GM20000 (cell line): ENCODE data around the gene MCF2L2.

Experiments
- DNase-seq: peaks from one replicate; pipeline ENCODE4 v3.0.0; 2012; ENCODE audit warnings: low spot score
- TF ChIP-seq, protein P1 (sequence below): IDR thresholded peaks from 2 replicates; pipeline ENCODE4 v1.5.1; 2012; ENCODE audit warnings: mild to moderate bottlenecking, control low read depth; ENCODE audit errors: extremely low read depth, missing control alignments

Gene MCF2L2

DNA sequence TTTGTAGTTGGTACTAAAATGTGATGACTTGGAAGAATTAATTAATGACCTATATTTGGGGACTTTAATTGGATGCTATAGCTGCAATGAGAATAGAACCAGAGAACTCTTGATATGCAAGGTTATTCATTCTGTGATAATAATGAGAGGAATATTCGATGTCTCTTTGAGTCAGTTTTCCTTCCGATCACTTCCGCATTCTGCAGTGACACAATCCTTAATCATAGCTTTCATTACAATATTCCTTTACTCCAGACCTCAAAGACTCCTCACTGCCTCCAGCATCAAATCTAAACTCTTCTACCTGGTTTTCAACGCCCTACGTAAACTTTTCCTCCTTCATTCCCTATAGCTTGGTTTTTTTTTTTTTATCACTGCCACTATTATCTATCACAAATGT is 153.8 kb downstream of the MCF2L2 start:
- TF ChIP-seq, protein P1, sequence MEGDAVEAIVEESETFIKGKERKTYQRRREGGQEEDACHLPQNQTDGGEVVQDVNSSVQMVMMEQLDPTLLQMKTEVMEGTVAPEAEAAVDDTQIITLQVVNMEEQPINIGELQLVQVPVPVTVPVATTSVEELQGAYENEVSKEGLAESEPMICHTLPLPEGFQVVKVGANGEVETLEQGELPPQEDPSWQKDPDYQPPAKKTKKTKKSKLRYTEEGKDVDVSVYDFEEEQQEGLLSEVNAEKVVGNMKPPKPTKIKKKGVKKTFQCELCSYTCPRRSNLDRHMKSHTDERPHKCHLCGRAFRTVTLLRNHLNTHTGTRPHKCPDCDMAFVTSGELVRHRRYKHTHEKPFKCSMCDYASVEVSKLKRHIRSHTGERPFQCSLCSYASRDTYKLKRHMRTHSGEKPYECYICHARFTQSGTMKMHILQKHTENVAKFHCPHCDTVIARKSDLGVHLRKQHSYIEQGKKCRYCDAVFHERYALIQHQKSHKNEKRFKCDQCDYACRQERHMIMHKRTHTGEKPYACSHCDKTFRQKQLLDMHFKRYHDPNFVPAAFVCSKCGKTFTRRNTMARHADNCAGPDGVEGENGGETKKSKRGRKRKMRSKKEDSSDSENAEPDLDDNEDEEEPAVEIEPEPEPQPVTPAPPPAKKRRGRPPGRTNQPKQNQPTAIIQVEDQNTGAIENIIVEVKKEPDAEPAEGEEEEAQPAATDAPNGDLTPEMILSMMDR, result no peak
- no peak for DNase-seq

DNA sequence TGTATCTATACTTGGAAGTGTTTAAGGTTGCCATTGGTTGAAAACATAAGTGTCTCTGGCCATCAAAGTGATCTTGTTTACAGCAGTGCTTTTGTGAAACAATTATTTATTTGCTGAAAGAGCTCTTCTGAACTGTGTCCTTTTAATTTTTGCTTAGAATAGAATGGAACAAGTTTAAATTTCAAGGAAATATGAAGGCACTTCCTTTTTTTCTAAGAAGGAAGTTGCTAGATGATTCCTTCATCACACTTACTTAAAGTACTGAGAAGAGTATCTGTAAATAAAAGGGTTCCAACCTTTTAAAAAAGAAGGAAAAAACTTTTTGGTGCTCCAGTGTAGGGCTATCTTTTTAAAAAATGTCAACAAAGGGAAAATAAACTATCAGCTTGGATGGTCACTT is 155.6 kb downstream of the MCF2L2 start:
- DNase-seq, result no peak
- TF ChIP-seq, protein P1, result no peak

DNA sequence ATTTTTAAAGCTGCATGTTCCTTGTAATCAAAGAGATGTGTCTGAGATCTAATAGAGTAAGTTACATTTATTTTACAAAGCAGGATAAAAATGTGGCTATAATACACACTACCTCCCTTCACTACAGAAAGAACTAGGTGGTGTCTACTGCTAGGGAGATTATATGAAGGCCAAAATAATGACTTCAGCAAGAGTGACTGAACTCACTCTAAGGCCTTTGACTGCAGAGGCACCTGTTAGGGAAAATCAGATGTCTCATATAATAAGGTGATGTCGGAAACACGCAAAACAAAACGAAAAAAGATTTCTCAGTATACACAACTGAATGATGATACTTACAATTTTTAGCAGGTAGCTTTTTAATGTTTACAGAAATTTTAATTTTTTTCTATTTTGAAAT is 156.3 kb downstream of the MCF2L2 start:
- no peak for DNase-seq
- TF ChIP-seq, protein P1, result no peak

DNA sequence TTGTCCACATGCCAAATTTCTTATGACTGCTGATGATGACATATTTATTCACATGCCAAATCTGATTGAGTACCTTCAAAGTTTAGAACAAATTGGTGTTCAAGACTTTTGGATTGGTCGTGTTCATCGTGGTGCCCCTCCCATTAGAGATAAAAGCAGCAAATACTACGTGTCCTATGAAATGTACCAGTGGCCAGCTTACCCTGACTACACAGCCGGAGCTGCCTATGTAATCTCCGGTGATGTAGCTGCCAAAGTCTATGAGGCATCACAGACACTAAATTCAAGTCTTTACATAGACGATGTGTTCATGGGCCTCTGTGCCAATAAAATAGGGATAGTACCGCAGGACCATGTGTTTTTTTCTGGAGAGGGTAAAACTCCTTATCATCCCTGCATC is 158.1 kb downstream of the MCF2L2 start:
- no peak for DNase-seq

DNA sequence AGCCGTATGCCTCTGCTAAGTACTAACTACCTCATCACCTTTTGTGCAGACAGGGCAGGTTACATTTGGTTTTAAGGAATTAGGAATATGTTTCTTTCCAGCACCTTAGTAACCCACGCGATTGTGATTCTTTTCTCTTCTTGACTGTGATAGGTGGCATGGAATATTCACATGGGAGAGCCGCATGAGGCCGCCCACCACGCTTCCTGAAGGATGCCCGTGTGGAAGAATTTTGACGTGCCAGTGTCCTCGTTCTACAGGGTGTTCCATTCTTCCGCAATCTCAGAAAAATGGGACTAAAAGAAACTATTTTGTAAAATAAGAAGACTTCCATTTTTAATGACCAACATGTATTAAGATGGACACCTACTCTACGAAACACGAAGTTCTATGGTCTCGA is 159.1 kb downstream of the MCF2L2 start:
- TF ChIP-seq, protein P1, result no peak

More for the DNA sequence above, 158.1 kb downstream of the MCF2L2 start:
- TF ChIP-seq, protein P1, result no peak

DNA sequence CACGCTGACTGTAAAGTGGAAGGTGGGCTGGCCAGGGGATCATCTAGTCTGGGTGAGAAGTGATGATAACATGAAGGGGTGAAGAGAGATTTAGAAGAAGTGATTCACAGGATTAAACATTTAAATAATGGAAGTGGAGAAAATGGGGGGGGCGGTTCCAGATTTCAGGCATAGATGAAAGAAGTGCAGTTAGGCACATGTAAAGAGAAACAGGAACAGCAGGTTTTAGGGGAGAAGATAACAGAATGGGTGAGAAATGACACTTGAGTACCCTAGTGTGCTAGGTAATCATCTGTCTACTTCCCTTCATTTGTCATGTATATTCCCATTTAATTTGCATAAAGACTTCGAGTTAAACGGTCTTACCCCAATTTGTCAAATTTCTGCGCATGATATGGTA is 160.1 kb downstream of the MCF2L2 start:
- no peak for DNase-seq
- TF ChIP-seq, protein P1, result no peak

More for the DNA sequence above, 159.1 kb downstream of the MCF2L2 start:
- DNase-seq, result no peak

DNA sequence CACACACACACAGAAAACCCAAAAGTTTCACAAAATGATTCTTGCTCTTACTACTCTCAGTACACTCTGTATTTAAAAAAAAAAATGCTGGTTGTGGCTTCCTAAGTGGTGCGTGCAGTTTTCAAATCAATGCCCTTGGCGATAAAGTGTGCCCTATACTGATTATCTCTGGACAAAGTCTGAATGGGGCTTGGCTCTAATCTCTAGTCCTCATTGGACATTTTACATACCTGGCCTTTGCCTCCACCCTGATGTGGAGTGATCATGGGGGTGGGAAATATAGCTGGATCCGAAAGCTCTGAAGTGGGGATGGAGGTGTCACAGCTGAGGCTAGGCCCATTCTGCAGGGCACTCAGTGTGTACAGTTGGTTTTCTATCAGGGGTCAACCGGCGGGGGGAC is 161.3 kb downstream of the MCF2L2 start:
- TF ChIP-seq, protein P1, result no peak
- DNase-seq, result no peak
